ENCODE measurements around the gene SLC35G3.

The SLC35G3 gene

GRCh38 chr17:35149941-35150340 lies 44.3 kb downstream of the SLC35G3 start:
- Histone ChIP-seq H3K9me3 (ENCODE audit: insufficient read depth, low read length) (no peaks in the 10 kb centered on the region), H3K9ac (ENCODE audit: low read length) (no peak overlapping the region), H3K4me2 (ENCODE audit: low read depth, low read length, poor library complexity, severe bottlenecking) (no peak overlapping the region), H3K27me3 (ENCODE audit: low read length) (0 out of 2 replicates have a peak, but pooled peaks cover 2% of the 10 kb centered on the region), H4K20me1 (ENCODE audit: low read depth, low read length) (no peaks in the 10 kb centered on the region), H2AFZ (ENCODE audit: low read depth, low read length, severe bottlenecking) (no peak overlapping the region), H3K9me2 (replicated peaks; ENCODE audit: insufficient read depth, low read length) (no peaks in the 10 kb centered on the region), H3K36me3 (ENCODE audit: low read length) (no peaks in the 10 kb centered on the region), H3K4me3 (ENCODE audit: insufficient read depth, low read length, poor library complexity, severe bottlenecking) (no peak overlapping the region), H3F3A (ENCODE audit: insufficient read depth) (no peaks in the 10 kb centered on the region), H3K27ac (ENCODE audit: low read depth, low read length) (no peak overlapping the region), H3K79me2 (ENCODE audit: insufficient read depth, low read length) (no peaks in the 10 kb centered on the region)
- no peak for TF ChIP-seq EZH2phosphoT487 (conservative IDR thresholded peaks at IDR 0.05; ENCODE audit: low read length)
- no peak for TF ChIP-seq CTCF (IDR thresholded peaks at IDR 0.05; ENCODE audit: insufficient read depth, low read length, poor library complexity, severe bottlenecking)

DNA sequence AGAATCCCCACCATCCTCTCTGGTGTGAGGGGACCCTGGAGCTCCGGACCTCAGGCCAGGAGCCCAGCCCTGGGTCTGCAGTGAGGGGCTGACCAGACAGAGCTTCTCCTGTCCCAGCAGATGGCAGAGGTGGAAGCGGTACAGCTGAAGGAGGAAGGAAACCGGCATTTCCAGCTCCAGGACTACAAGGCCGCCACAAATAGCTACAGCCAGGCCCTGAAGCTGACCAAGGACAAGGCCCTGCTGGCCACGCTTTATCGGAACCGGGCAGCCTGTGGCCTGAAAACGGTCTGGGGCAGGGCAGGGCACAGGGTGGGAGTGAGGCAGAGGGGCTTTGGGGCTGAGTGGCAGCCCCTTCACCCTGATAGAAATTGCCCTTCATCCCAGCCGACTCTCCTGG lies 46.0 kb downstream of the SLC35G3 start:
- Histone ChIP-seq H3K4me3 (ENCODE audit: insufficient read depth, low read length, poor library complexity, severe bottlenecking) (no peak overlapping the region), H3K79me2 (ENCODE audit: insufficient read depth, low read length) (no peaks in the 10 kb centered on the region), H4K20me1 (ENCODE audit: low read depth, low read length) (no peaks in the 10 kb centered on the region), H3F3A (ENCODE audit: insufficient read depth) (no peaks in the 10 kb centered on the region), H2AFZ (ENCODE audit: low read depth, low read length, severe bottlenecking) (no peak overlapping the region), H3K4me2 (ENCODE audit: low read depth, low read length, poor library complexity, severe bottlenecking) (no peak overlapping the region), H3K9me2 (replicated peaks; ENCODE audit: insufficient read depth, low read length) (no peaks in the 10 kb centered on the region), H3K36me3 (ENCODE audit: low read length) (no peaks in the 10 kb centered on the region), H3K27ac (ENCODE audit: low read depth, low read length) (no peak overlapping the region), H3K9ac (ENCODE audit: low read length) (no peak overlapping the region), H3K9me3 (ENCODE audit: insufficient read depth, low read length) (no peaks in the 10 kb centered on the region), H3K27me3 (ENCODE audit: low read length) (no peaks in the 10 kb centered on the region)
- no peak for TF ChIP-seq EZH2phosphoT487 (conservative IDR thresholded peaks at IDR 0.05; ENCODE audit: low read length)
- no peak for TF ChIP-seq CTCF (IDR thresholded peaks at IDR 0.05; ENCODE audit: insufficient read depth, low read length, poor library complexity, severe bottlenecking)

GRCh38 chr17:35147375-35147905 lies 46.8 kb downstream of the SLC35G3 start, which contains the start of gene UNC45B:
TSS of gene UNC45B (plus strand) at chr17:35147817. CDS start at chr17:35148264, 447 bp downstream.
- Histone ChIP-seq H3K36me3 (ENCODE audit: low read length) (no peaks in the 10 kb centered on the region), H2AFZ (ENCODE audit: low read depth, low read length, severe bottlenecking) (no peak within 1 kb of the TSS), H3K9me2 (replicated peaks; ENCODE audit: insufficient read depth, low read length) (no peaks in the 10 kb centered on the region), H3K79me2 (ENCODE audit: insufficient read depth, low read length) (no peaks in the 10 kb centered on the region), H3F3A (ENCODE audit: insufficient read depth) (no peaks in the 10 kb centered on the region), H3K9ac (ENCODE audit: low read length) (no peak within 1 kb of the TSS), H3K4me2 (ENCODE audit: low read depth, low read length, poor library complexity, severe bottlenecking) (no peak within 1 kb of the TSS), H4K20me1 (ENCODE audit: low read depth, low read length) (no peaks in the 10 kb centered on the region), H3K9me3 (ENCODE audit: insufficient read depth, low read length) (no peaks in the 10 kb centered on the region), H3K27ac (ENCODE audit: low read depth, low read length) (no peak within 1 kb of the TSS), H3K27me3 (ENCODE audit: low read length) (no peaks in the 10 kb centered on the region), H3K4me3 (ENCODE audit: insufficient read depth, low read length, poor library complexity, severe bottlenecking) (no peak within 1 kb of the TSS)
- no peak for TF ChIP-seq EZH2phosphoT487 (conservative IDR thresholded peaks at IDR 0.05; ENCODE audit: low read length)
- no peak for TF ChIP-seq CTCF (IDR thresholded peaks at IDR 0.05; ENCODE audit: insufficient read depth, low read length, poor library complexity, severe bottlenecking)
